NK-92 treated with Interleukin-12 subunit alpha and Interleukin-12 subunit beta, amount 100 ng/mL, for 24 hours (cell line): ENCODE data around the gene SEMA4C.
"Not testable (repeated sequence)": the region's sequence is repeated elsewhere in the genome, so short reads cannot be mapped to it uniquely, and the experiment has no call there.

Experiments used
- DNase-seq: peaks from one replicate; lab custom pipeline; 2025; lab: John Stamatoyannopoulos, UW

Gene SEMA4C

DNA sequence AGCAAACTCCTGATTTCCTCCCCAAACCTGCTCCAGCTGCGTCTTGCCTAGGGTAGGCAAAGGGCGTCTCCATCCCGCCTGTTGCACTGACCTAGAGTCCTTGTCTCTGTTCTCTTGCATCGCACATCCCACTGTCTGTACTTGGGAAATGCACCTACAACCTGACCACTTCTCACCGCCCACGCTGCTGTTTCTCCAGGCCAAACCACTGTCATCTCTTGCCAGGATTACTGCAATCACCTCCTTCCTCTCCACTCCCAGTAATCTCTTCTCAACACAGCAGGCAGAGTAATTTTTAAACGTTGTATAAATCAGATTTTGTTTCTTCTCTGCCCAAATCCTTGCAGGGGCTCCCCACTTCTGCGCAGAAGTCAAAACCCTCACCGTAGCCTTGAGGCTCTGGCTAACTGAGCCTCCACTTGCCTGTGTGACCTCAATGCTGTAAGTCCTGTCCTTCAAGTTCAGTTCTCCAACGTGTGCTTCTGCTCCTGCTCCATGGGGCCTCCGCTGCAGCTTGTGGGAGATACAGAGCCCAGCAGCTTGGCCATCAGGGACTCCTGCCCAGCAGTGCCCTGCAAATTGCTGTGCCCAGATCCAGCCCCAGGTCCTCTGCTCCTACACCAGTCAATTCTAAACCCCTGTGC lies 27.7 kb upstream of the SEMA4C start:
- DNase-seq, result no peak

DNA sequence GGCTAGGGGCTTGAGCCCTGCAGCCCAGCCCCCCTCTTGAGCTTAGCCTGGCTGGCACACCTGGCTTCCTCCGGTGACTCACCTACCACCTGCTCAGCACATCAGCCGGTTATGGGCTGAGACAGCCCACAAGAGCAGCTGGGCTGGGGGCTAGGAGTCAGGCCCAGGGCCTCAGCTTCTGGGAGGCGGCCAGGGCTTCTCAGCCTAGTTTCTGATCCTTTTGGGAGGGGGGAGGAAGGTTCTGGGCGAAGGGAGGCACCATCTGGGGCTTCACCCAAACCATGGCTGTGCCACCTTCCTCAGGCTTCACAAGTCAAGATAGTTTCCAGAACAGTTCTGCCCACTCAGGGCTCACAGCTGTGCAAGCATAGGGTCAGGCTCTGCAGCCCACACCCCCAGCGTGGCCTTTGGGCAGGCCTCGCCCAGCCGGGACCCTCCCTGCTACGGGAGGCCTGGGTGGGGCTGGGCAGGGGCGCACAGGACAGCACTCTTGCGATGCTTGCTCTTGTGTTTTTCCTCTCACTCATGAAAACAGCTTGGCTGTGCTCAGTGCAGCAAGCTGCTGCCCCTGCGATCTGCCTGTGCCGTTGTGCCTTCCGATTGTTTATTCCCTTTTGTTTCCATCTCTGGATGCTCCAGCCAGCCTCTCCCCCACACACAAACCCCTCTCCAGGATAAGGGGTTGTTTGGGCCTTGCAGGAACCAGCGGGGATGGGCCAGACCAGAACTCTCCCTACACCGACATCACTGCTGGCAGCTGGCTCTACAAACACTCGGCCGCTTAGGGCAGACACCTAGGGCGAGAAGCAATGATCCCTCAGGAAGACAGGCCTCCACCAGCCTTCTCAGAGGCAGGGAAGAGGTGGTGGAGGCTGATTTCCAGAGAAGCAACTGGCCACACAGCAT lies 26.1 kb upstream of the SEMA4C start:
- DNase-seq, result no peak

DNA sequence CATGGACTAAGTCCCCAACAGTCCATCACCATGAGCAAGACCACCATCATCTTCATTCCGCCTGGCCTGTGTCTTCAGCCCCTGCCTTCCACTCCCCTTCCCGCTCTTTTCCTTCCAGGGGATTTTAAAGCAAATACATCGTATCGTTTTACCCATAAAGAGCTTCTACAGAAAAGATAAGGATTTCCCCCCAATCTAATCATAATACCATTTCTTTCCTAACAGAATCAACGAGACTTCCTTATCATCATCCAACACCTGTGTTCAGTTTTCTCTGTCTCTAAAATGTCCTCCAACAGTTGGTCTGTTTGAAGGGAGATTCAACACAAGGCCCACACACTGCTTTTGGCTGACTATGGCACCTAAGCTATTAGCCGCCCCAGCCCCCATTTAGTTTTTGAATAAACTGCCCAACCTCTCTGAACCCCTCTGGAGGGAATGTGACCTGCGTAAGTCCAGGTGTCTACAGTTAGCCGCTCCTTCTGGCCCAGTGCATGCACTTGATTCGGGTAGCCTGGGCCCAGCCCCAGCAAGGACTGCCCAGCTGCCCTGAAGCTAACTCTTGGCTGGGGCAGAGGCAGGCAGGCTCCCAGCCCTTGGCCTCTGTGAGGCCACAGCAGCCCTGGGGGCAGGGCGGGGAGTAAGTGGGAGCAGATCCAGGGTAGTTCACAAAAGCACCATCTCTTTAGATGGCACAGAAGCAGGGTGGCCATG lies 25.3 kb upstream of the SEMA4C start:
- DNase-seq, result no peak

DNA sequence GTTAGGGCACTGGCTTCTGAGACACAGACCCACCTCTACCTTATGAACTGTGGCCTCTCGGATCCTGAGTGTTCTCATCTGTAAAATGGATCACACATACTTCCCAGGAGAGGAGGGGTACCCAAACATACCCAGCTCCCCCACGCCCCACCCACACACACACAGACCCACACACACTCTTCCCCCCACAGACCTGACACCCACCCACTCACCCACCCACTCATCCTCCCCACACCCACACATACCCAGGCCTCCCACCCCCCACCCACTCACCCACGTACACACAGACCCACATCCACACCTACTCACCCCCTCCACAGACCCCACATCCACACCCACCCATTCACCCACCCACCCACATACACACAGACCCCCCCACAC lies 24.3 kb upstream of the SEMA4C start:
- no peak for DNase-seq

DNA sequence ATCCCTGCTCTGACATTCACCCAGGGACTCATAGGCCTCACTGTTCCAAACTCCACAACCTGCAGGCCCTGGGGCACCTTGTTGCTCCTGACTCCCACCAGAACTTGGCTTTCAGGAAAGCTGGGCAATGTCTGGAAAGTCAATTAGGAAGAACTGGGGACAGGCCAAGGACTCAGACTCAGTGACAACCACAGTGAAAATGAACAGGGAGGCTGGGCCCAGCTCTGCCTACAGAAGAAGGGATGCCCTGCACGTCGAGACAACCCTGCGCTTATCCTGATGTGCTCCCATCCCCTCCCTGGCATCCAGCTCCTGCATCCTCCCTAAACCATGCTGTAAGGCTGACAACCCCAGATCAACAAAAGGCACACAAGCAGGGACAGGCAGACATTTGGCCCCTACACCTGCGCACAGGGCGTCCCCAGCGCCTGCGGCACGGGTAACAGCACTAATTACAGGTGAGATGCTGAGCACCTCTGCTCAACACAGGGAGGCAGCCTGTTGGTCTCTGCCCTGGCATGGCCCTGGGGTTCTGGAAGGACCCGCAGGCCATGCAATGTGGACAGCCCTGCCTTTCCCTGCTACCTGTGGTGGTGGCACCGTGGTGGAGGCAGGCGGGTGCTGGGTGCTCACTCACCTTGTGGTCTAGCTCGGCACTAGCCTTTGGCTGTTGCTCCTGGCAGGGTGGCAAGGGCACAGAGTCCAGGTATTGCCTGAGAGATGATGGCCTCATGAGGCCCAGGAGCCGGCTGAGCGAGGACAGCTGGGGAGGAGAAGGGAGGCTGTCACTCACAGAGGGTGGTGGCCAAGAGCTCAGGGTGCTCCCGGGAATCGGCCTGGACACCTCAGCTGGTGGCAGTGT lies 23.6 kb upstream of the SEMA4C start:
- DNase-seq, result no peak

DNA sequence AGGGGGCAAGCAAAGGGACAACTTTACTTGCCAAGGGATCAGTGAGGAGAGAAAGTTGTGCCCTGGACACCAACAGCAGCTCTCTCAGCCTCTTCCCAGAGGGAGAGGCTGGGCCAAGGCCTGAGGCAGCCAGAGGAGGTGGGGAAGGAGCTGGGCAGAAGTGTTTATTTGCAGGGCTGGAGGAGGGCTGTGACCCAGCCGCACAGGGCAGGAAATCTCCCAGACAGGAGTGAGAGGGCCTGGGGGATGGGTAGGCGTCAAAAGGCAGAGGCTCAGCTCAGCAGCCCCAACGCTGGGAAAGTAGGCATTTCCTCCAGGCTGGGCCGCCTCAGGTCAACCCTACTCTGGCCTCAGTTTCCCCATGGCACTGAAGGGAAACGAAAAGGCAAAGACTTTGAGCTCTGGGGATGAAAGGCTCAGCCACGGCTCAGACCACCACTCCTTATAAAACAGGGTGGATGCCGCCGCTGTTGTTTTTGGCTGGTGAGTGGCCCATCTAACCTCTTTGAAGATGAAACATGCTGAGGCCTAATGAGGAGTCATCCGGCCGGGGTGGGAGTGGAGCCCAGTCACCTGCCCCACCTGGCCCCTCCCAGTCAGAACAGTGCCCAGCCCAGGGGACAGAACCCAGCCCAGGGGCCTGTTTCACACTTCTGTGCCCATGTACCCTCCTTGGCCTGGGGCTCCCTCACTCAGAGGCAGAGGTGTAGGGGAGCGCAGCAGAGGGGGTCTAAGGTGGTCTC lies 21.9 kb upstream of the SEMA4C start:
- no peak for DNase-seq

DNA sequence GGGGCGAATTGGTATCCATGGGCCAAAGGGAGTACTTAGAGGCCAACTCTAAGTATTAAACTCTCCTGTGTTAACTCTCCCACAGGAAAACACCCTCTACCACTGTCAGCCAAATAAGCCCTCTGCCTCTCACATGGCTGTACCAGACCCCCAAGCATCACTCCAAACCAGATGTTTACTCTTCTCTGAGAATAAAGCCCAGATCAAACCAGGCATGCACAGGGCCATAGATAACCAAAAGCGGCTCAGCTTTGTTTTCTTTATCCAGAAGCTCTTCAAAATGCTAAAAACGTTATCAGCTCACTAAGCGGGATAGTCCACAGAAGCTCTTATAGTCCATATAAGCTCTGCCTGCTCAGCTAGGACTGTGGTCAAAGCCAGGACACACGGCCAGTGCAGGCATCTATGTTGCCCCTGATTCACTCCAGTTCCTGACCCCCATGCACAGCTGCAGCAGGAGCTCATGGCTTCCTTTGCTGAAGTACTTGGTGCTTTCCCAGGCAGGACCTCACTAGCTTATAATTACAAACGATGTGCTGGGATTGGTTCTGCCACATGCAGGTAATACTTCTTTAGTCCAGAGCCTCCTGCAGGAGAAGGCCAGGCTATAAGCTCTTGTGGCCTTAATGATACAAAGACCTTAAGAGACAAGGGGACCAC lies 21.0 kb upstream of the SEMA4C start:
- DNase-seq, result no peak

DNA sequence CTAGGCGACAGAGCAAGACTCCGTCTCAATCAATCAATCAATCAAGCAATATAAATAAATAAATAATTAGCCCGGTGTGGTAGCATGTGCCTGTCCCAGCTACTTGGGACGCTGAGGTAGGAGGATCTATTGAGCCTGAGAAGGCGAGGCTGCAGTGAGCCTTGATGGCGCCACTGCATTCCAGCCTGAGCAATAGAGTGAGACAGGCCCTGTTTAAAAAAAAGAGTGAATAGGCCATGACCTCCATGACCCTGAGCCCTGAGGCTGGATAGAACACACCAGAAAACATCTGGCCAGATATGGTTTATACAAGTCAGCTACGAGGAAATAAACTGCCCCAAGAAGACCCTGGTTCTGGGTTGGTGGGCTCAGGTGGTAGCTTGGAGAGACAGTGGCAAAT lies 20.4 kb upstream of the SEMA4C start:
- no peak for DNase-seq

DNA sequence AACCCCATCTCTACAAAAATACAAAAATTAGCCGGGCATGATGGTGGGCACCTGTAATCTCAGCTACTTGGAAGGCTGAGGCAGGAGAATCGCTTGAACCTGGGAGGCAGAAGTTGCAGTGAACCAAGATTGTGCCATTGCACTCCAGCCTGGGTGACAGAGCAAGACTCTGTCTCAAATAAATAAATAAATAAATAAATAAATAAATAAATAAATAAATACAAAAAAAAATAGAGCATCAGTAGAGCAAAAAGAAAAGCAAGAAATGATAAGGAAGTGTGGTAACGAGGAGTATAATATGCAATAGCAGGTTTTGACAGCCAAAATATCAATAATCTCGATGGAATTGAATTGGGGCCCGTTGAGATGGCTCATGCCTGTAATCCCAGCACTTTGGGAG lies 19.6 kb upstream of the SEMA4C start:
- not testable (repeated sequence) for DNase-seq

DNA sequence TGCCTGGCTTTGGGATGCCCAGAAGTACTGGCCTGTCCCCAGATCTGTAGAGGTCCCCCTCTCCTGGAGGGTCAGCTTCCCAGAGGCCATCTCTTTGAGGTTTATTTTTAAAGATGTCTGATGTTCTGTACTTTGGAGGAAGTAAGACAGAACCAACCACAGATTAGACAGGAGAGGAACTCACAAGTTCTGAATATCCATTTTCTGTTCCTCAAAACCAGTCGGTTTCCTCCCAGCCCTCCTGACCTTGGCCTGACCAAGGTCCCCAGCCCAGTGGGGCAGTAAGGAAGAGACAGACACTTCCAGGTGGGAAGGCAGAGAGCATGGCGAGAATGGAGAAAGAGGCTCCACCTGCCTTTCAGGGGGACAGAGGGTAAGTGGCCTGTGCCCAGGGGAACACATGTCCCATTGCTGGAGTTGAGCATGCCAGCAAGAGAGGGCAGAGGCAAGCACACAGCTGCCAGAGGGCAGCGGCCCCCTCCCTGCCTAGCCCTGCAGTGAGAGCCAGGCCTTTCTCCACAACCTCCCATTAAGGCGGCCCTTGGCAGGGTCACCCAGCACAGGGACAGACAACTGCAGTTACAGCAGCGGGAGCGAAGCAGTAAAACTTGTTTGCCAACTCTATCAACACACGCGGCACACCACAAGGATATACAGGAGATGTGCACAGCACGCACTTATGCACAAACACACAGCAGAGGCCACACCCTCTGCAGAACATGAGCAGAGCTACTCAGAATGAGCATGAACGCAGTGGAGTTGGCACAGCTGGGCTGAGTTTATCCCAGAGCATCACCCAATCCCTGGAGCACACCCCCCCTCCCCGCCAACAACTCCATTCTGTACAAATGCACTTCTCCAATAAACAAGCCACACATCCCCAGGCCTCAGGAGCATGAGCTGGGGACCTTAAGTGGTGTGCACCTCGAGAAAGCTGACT lies 18.5 kb upstream of the SEMA4C start:
- DNase-seq, result no peak

DNA sequence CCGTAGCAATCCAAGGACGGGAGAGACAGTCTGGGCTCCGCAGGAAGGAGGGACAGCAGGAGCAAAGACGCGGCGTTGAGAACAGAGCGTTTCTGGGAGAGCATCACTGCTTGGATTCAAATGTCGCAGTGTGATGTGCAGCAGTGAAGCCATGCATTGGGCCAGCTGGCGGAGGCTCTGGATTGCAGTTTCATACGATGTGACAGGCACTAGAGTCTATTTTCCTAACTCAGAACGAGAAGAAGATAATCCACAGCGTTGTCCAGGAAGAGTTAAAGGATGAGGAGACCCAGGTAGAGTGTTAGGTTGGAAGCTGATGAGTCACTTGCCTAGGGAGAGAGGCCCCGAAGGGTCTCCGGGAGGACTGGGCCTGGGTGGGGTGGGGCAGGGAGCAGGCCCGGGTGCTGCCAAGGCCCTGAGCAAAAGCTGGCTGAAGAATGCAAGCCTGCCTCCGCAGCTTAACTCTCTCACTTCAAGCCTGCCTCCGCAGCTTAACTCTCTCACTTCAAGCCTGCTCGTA lies 17.7 kb upstream of the SEMA4C start:
- no peak for DNase-seq

DNA sequence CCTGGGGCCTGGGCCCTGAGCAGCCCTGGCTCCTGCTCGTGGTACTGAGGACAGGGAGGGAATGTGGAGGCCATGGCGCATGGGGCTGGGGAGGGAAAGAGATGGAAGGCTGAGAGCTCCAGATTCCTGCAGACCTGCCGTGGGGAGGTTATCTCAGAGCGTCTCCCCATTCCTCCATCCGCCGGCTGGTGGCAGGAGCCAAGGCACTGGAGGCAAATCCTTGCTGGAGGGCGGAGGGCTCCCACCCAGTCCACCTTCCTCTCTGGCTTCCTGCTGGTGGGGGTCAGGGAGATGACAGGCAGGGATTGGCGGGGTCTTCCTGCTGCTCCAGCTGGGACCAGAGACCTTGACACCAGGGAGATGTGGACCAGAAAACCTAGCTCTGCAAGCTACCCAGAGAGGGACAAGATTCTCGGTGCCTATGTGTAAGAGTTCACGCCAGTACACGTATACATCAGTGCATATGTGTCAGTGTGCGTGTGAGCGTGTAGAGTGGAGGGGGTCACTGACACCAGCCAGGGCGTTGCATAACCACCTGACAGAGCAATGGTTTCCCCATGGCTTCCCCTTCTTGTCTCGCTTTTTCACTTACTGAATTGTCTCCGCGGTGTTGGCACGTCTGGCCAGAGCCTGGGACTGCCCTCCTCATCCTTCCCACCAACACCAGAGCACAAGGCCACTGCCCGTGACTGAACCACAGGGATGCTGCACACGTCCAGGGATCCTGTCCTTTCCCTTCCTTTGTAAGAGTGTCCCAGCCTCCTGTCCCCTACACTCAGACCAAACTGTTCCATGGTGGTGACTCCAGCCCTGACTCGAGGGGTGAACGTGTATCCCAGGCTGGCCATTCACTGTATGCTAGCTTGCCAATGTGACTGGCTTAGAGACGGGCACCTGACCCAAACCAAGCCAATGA lies 15.8 kb upstream of the SEMA4C start:
- no peak for DNase-seq

DNA sequence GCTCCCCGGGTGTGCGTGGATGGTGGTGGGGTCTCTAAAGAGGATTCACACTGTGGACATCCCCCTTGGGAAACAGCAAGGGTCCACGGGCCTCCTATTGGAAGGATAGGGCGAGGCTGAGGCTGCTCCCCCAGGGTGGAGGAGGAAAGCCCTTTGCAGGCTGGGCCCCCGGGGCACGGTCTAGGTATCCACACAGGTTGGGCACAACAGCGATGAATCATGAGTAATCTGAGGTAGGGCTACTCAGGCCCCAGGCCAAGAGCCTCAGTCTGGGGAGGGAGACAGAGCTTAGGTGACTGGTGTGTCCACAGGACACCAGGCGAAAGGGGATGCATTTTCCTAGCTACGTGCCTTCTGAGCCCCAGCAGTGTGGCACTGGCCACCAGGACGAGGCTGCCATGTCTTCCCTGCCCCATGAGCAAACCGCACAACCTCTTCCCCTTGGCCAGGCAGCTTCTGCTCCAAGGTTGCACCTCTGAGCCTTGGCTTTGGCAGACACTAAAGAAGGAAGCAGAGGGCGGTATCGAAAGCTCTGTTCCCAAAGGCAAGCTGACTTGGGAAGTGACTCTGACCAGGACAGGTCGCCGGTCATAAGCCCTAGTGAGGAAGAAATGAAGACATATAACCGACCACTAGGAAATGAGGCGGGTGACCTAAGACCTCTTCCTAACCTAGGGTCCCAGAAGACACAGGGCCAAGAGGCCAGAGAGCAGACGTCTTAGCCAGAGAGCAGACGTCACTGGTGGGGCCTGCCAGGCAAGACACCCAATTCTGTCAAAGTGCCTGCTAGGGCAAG lies 14.6 kb upstream of the SEMA4C start:
- no peak for DNase-seq

DNA sequence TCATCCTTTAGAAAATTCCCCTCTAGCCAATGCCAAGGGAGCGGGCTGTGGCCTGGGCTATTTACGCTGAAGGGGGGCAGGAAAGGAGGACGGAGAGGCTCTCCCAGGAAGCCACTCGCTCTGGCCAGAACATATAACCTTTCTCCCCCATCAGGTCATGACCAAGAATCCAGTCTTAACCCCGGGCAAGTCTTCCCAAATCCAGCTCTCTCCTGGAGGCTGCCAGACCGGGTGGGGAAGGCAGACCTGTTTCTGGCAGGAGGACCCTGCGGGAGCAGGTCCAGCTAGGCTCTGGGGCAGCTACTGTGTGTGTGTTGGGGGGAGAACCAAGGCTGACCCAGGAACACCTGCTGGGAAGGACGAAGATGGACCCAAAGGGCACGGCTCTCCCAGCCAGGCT lies 13.4 kb upstream of the SEMA4C start:
- DNase-seq, result no peak

DNA sequence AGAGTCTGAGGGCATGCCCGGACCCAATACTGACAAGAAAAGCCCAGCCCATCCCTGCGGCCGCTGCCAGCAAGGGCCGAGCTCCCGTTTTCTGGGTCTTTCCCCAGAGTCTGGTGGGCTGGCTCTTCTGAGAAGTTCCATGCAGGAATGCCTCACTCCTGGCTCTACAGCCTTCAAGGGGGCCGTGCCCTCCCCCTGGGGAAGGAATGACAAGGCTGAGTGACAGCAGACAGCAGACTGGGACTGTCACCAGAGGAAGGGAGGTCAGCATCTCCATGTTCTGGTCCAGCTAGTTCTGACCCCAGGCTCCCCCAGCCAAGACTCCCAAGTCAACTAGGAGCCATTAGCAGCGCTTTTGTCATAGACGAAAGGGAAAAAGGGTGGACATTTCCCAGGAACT lies 13.0 kb upstream of the SEMA4C start:
- no peak for DNase-seq

DNA sequence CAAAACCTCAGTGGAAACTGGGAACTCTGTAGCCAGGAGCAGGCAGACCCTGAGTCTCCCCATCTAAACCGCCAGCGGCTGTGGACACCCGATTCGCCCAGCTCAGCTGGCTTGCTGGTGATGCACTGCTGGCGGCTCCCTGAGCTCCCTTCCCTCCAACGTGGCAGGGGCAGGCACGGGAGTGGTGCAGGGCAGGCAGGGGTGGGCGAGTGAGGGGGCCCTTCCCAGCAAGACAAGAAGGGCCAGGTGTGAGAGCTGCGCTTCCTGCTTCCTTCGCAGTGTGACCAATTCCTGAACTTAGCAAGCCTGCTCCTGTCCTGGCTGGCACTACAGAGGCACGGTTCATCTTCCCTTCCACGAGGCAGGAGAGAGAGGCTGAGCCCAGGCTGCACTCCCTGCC lies 12.3 kb upstream of the SEMA4C start:
- no peak for DNase-seq
